Measurements from ENCODE around the gene FBXW11. TPM values are rescaled to one million over a fixed set of nuclear protein-coding genes. Genes with fewer than 3 reads are reported as not detected.

The FBXW11 gene
- total RNA-seq, 1 experiment from 2014 or later, result 52.2 TPM

DNA sequence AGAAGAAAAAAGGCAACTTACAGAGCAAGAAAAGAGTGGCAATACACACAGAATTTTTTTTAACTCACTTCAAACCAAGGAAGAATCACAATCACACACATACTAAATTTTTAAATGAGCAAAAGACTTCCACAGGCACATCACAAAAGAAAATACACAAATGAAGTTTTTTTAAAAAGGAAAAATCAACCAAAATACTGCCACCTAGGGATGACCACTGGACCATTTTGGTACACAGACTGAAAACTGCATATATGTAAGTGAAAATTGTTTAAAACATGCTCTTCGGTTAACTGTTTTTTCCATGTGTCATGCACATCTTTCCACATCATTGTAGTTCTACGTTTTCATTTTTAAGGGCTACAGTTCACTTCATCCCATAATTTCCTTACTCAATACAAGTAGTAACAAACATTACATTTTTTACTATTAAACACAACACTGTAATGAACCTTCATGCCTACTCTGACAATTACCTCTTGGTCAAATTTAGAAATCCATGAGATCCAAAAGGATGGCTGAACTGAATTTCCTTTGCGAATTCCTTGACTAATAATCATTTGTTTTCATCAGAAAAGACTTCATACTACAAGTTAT lies 79.0 kb downstream of the FBXW11 start (continued):
- no peak for TF ChIP-seq ARID4B (CRISPR knock-in tag; IDR thresholded peaks at IDR 0.05; ENCODE audit: borderline replicate concordance)
- no peak for TF ChIP-seq RORB (CRISPR knock-in tag; IDR thresholded peaks at IDR 0.05)

- DNase-seq (ENCODE audit: low spot score), result no peak
- ATAC-seq, result peak; percentile 48
- Mint-ChIP-seq H3K4me1 (peaks cover 50% of the 10 kb centered on the region), H3K36me3 (peaks cover 14% of the 10 kb centered on the region), H3K9me3 (peaks cover 8% of the 10 kb centered on the region), H3K27ac (peak overlapping the region; percentile 35), H3K27me3 (ENCODE audit: low read depth) (no peaks in the 10 kb centered on the region), H3K4me3 (no peak overlapping the region)
- ChIA-PET CTCF (interaction anchor here (1.2 kb wide), 1 partner anchor 14 kb away, joined by 3 read pairs; no protein-coding TSS in a partner anchor), POLR2A (no interaction called here)
- TF ChIP-seq ARID4B (CRISPR knock-in tag; IDR thresholded peaks at IDR 0.05; ENCODE audit: borderline replicate concordance), result no peak
- TF ChIP-seq ZNF263 (CRISPR knock-in tag; IDR thresholded peaks at IDR 0.05; ENCODE audit: low read depth), result no peak
- TF ChIP-seq ZBTB21 (CRISPR knock-in tag; IDR thresholded peaks at IDR 0.05; ENCODE audit: borderline replicate concordance), result no peak
Observed at GRCh38 chr5:171926311-171926710, 80.1 kb downstream of the FBXW11 start.

GRCh38 chr5:171924493-171925122 lies 81.8 kb downstream of the FBXW11 start:
- no peak; the same call in 1 of the 2 replicates for ATAC-seq
- POLR2A ChIA-PET, result no interaction called here

More at GRCh38 chr5:171924493-171925122, 81.8 kb downstream of the FBXW11 start:
- Mint-ChIP-seq H3K4me1 (peaks cover 49% of the 10 kb centered on the region), H3K27me3 (ENCODE audit: low read depth) (no peaks in the 10 kb centered on the region), H3K36me3 (peaks cover 14% of the 10 kb centered on the region), H3K9me3 (peaks cover 8% of the 10 kb centered on the region), H3K4me3 (no peak overlapping the region), H3K27ac (no peak overlapping the region)
- no peak for TF ChIP-seq E2F4 (CRISPR knock-in tag; IDR thresholded peaks at IDR 0.05; ENCODE audit: borderline replicate concordance, low read depth)
- no peak for TF ChIP-seq ZNF232 (CRISPR knock-in tag; IDR thresholded peaks at IDR 0.05)
- TF ChIP-seq SP1 (CRISPR knock-in tag; conservative IDR thresholded peaks at IDR 0.05), result no peak
- TF ChIP-seq CREM (CRISPR knock-in tag; IDR thresholded peaks at IDR 0.05), result no peak
- TF ChIP-seq, protein P1, sequence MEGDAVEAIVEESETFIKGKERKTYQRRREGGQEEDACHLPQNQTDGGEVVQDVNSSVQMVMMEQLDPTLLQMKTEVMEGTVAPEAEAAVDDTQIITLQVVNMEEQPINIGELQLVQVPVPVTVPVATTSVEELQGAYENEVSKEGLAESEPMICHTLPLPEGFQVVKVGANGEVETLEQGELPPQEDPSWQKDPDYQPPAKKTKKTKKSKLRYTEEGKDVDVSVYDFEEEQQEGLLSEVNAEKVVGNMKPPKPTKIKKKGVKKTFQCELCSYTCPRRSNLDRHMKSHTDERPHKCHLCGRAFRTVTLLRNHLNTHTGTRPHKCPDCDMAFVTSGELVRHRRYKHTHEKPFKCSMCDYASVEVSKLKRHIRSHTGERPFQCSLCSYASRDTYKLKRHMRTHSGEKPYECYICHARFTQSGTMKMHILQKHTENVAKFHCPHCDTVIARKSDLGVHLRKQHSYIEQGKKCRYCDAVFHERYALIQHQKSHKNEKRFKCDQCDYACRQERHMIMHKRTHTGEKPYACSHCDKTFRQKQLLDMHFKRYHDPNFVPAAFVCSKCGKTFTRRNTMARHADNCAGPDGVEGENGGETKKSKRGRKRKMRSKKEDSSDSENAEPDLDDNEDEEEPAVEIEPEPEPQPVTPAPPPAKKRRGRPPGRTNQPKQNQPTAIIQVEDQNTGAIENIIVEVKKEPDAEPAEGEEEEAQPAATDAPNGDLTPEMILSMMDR (IDR thresholded peaks at IDR 0.05), result no peak
- 0 out of 2 replicates have a peak, but pooled peaks have one; percentile 34 for TF ChIP-seq ZNF121 (CRISPR knock-in tag; IDR thresholded peaks at IDR 0.05)
- TF ChIP-seq, protein P2, sequence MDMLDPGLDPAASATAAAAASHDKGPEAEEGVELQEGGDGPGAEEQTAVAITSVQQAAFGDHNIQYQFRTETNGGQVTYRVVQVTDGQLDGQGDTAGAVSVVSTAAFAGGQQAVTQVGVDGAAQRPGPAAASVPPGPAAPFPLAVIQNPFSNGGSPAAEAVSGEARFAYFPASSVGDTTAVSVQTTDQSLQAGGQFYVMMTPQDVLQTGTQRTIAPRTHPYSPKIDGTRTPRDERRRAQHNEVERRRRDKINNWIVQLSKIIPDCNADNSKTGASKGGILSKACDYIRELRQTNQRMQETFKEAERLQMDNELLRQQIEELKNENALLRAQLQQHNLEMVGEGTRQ (CRISPR knock-in tag; IDR thresholded peaks at IDR 0.05), result no peak
- TF ChIP-seq NFE2L1 (CRISPR knock-in tag; IDR thresholded peaks at IDR 0.05), result no peak
- no peak for TF ChIP-seq ZBTB43 (CRISPR knock-in tag; IDR thresholded peaks at IDR 0.05)
- no peak for DNase-seq (ENCODE audit: low spot score)
- CTCF ChIA-PET, result interaction anchor here (1.1 to 1.9 kb wide), 2 partner anchors 12 to 85 kb away, joined by 7 to 8 read pairs; no protein-coding TSS in a partner anchor
